OCI-LY1 (cell line): ENCODE measurements around the gene OR3A3.
"Not testable (repeated sequence)": the region's sequence is repeated elsewhere in the genome, so short reads cannot be mapped to it uniquely, and the experiment has no call there.

Experiments
- H2AFZ ChIP-seq: fragments of 200-600 bp; sonication (generic), shearing (Covaris generic); 2 replicates; pipeline ENCODE4 v1.6.0; 2014; ENCODE audit warnings: antibody characterized with exemption, mild to moderate bottlenecking, low read length
- H3F3A ChIP-seq: fragments of 200-600 bp; sonication (generic), shearing (Covaris generic); 2 replicates; pipeline ENCODE4 v1.6.0; 2014; ENCODE audit warnings: mild to moderate bottlenecking, antibody characterized with exemption, low read length, moderate library complexity; ENCODE audit not compliant: insufficient read depth
- H3K27ac ChIP-seq: fragments of 200-600 bp; sonication (generic); 2 replicates; pipeline ENCODE4 v1.5.1; 2014; ENCODE audit warnings: low read length, mixed run types, mild to moderate bottlenecking, low read depth; ENCODE audit not compliant: poor library complexity, severe bottlenecking
- H3K27me3 ChIP-seq: fragments of 200-600 bp; sonication (generic); 2 replicates; pipeline ENCODE4 v1.6.0; 2014; ENCODE audit warnings: antibody characterized with exemption, mild to moderate bottlenecking, low read length, moderate library complexity; ENCODE audit not compliant: insufficient read depth
- H3K36me3 ChIP-seq: fragments of 200-600 bp; sonication (generic); 2 replicates; pipeline ENCODE4 v1.6.1; 2014; ENCODE audit warnings: mild to moderate bottlenecking, antibody characterized with exemption, low read length, moderate library complexity, mixed read lengths; ENCODE audit not compliant: insufficient read depth
- H3K4me1 ChIP-seq: fragments of 200-600 bp; sonication (generic); 2 replicates; pipeline ENCODE4 v1.5.1; 2014; ENCODE audit warnings: mild to moderate bottlenecking, low read length, moderate library complexity; ENCODE audit not compliant: insufficient read depth, severe bottlenecking
- H3K4me2 ChIP-seq: fragments of 200-600 bp; sonication (generic), shearing (Covaris generic); 2 replicates; pipeline ENCODE4 v1.6.1; 2014; ENCODE audit warnings: low read length
- H3K4me3 ChIP-seq: fragments of 200-600 bp; sonication (generic); 2 replicates; pipeline ENCODE4 v1.5.1; 2014; ENCODE audit warnings: low read length, low read depth, mild to moderate bottlenecking, mixed read lengths; ENCODE audit not compliant: poor library complexity, severe bottlenecking
- H3K79me2 ChIP-seq: fragments of 200-600 bp; shearing (Covaris generic); 2 replicates; pipeline ENCODE4 v1.6.1; 2016; ENCODE audit warnings: mixed run types, low read length, mixed read lengths; ENCODE audit not compliant: insufficient read depth
- H3K9ac ChIP-seq: fragments of 200-600 bp; sonication (generic), shearing (Covaris generic); 2 replicates; pipeline ENCODE4 v1.6.1; 2014; ENCODE audit warnings: mild to moderate bottlenecking, low read length, mixed read lengths
- H3K9me2 ChIP-seq: fragments of 200-600 bp; sonication (generic), shearing (Covaris generic); 2 replicates; pipeline ENCODE4 v1.6.1; 2014; ENCODE audit warnings: low read depth, mild to moderate bottlenecking, low read length, mixed read lengths
- H3K9me3 ChIP-seq: fragments of 200-600 bp; shearing (Covaris generic); 2 replicates; pipeline ENCODE4 v1.6.1; 2014; ENCODE audit warnings: low read length, mixed read lengths
- H4K20me1 ChIP-seq: fragments of 200-600 bp; sonication (generic), shearing (Covaris generic); 2 replicates; pipeline ENCODE4 v1.6.0; 2016; ENCODE audit warnings: mild to moderate bottlenecking, low read length; ENCODE audit not compliant: insufficient read depth
- EZH2 ChIP-seq: fragments of 200-600 bp; sonication (generic), shearing (Covaris generic); IDR thresholded peaks from 2 replicates; pipeline ENCODE4 v1.8.0; 2017; ENCODE audit warnings: borderline replicate concordance, mixed run types, mild to moderate bottlenecking, antibody characterized with exemption, low read length, moderate library complexity, mixed read lengths
- TF ChIP-seq, protein P1 (sequence below): fragments of 200-600 bp; sonication (generic), shearing (Covaris generic); IDR thresholded peaks from 2 replicates; pipeline ENCODE4 v1.5.1; 2017; ENCODE audit warnings: mild to moderate bottlenecking, antibody characterized with exemption, low read length, moderate library complexity, mixed read lengths

Gene OR3A3

DNA sequence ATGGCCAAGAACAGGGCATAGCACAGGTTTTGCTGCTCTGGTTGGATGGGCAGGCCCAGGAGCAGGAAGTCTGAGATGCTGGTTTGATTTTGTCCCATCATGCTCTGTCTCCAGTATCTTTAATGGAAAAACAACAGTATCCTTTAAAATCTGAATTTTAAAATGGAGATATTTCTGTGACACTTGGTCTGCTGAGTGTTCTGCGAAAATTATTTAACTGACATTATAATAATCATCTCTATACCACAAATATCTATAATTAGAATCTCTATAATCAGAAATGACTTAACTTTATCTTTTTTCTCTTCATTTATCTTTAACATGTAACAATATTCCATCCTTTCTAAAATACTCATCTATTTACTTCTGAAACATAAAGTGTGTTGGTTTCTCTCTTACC is 12.9 kb upstream of the OR3A3 start, which contains the start of gene OR1E1:
Gene OR1E1 (minus strand): TSS at position 101 of the 400 bp plus-strand sequence. CDS start 0 bp downstream, at position 101.
- Histone ChIP-seq H3F3A (no peaks in the 10 kb centered on the region), H3K9ac (no peak within 1 kb of the TSS), H3K36me3 (no peaks in the 10 kb centered on the region), H3K9me3 (no peaks in the 10 kb centered on the region), H3K4me1 (no peaks in the 10 kb centered on the region), H3K9me2 (no peaks in the 10 kb centered on the region), H3K79me2 (no peaks in the 10 kb centered on the region), H3K4me3 (no peak within 1 kb of the TSS), H3K27me3 (no peaks in the 10 kb centered on the region), H3K4me2 (no peak within 1 kb of the TSS), H3K27ac (no peak within 1 kb of the TSS), H2AFZ (no peak within 1 kb of the TSS), H4K20me1 (no peaks in the 10 kb centered on the region)
- TF ChIP-seq, protein P1, sequence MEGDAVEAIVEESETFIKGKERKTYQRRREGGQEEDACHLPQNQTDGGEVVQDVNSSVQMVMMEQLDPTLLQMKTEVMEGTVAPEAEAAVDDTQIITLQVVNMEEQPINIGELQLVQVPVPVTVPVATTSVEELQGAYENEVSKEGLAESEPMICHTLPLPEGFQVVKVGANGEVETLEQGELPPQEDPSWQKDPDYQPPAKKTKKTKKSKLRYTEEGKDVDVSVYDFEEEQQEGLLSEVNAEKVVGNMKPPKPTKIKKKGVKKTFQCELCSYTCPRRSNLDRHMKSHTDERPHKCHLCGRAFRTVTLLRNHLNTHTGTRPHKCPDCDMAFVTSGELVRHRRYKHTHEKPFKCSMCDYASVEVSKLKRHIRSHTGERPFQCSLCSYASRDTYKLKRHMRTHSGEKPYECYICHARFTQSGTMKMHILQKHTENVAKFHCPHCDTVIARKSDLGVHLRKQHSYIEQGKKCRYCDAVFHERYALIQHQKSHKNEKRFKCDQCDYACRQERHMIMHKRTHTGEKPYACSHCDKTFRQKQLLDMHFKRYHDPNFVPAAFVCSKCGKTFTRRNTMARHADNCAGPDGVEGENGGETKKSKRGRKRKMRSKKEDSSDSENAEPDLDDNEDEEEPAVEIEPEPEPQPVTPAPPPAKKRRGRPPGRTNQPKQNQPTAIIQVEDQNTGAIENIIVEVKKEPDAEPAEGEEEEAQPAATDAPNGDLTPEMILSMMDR: no peak
- no peak for TF ChIP-seq EZH2

DNA sequence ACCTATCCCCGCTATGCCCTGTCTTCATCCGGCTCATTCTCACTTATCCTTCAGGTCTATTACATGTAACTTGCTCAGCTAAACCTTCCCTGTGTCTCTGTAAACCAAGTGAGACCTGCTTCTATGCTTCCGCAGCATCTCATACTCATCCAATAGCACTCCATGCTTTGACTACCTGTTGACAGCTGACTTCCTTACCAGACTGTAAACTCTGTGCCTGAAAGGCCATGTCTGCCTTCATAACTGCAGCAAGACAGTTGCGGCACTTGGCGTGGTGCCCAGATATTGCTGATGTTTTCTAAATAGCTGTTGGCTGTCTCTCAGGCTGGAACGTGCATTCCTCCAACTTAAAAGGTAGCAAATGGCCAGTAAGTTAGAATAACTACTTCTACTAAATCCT is 11.1 kb upstream of the OR3A3 start:
- Histone ChIP-seq H4K20me1 (no peaks in the 10 kb centered on the region), H3K9ac (no peak overlapping the region), H3F3A (no peaks in the 10 kb centered on the region), H3K4me1 (no peaks in the 10 kb centered on the region), H3K4me2 (no peak overlapping the region), H3K27me3 (no peaks in the 10 kb centered on the region), H3K9me2 (no peaks in the 10 kb centered on the region), H3K27ac (no peak overlapping the region), H2AFZ (no peak overlapping the region), H3K9me3 (no peaks in the 10 kb centered on the region), H3K36me3 (no peaks in the 10 kb centered on the region), H3K79me2 (no peaks in the 10 kb centered on the region), H3K4me3 (no peak overlapping the region)
- TF ChIP-seq, protein P1: no peak
- no peak for TF ChIP-seq EZH2

DNA sequence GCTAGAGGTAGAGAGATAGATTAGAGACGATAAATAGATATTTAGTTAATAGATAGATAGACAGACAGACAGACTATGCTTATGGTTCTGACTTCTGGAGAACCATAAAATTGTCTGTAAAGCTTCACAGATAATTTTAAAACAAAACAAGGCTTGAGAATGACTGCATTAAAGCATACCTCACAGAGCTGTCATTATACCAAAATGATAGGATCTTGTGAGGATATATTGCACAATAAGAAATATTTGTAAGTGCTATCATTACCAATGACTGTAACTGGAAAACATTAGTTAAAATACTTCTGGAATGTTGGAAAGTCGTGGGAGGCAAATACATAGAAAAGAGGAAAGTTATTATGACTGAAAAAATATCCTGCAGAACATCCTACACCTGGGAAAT is 9.4 kb upstream of the OR3A3 start:
- H3K4me1 ChIP-seq: no peaks in the 10 kb centered on the region
- no peak overlapping the region for H3K27ac ChIP-seq
- no peaks in the 10 kb centered on the region for H3K79me2 ChIP-seq
- no peaks in the 10 kb centered on the region for H3F3A ChIP-seq
- no peaks in the 10 kb centered on the region for H3K9me3 ChIP-seq
- TF ChIP-seq, protein P1: no peak
- TF ChIP-seq EZH2: no peak
- no peak overlapping the region for H3K9ac ChIP-seq
- no peak overlapping the region for H3K4me3 ChIP-seq
- no peak overlapping the region for H2AFZ ChIP-seq
- no peaks in the 10 kb centered on the region for H3K9me2 ChIP-seq
- H4K20me1 ChIP-seq: no peaks in the 10 kb centered on the region
- H3K27me3 ChIP-seq: no peaks in the 10 kb centered on the region
- H3K4me2 ChIP-seq: no peak overlapping the region
- no peaks in the 10 kb centered on the region for H3K36me3 ChIP-seq

DNA sequence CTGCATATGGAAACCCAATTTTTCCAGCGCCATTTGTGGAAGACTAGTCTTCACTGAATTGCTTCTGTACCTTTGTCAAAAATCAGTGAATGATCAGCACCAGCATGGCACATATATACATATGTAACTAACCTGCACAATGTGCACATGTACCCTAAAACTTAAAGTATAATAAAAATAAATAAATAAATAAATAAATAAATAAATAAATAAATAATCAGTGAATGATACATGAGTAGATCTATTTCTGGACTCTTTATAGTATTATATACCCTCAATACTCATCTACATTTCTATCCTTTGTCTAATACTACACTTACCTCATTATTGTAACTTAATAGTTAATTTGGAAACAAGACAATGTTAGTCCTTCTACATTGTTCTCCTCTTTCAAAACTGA is 7.3 kb upstream of the OR3A3 start:
- H3K27me3 ChIP-seq, H3K4me1 ChIP-seq, H3K9me2 ChIP-seq, H3K4me2 ChIP-seq, H2AFZ ChIP-seq, H3K4me3 ChIP-seq, H3K9me3 ChIP-seq, H4K20me1 ChIP-seq, H3K9ac ChIP-seq, H3F3A ChIP-seq, H3K79me2 ChIP-seq, H3K27ac ChIP-seq, H3K36me3 ChIP-seq: not testable (repeated sequence)

DNA sequence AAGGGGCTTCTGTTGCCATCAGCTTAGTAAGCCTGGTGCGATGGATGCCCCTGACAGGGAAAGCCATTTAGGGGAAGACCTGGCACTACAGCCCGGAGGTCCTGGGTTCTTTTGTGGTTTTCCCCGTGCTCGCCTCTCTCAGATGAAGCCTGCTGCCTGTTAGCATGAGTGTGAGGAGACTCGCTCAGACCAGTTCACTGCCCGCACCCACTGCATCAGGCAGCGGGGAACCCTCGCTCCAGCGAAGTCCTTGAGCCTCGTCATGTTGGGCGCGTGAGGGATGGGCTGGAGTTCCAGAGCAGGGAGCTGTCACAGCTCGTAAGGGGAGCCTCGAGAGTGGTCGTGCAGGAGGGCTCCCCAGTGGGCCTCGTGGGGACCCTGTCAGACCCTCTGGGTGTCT is 1.0 kb downstream of the OR3A3 start:
- not testable (repeated sequence) for H3K4me2 ChIP-seq, H3K79me2 ChIP-seq, H3K9me2 ChIP-seq

More for the DNA sequence above, 1.0 kb downstream of the OR3A3 start:
- not testable (repeated sequence) for H3K27ac ChIP-seq, H3K4me3 ChIP-seq, H3K4me1 ChIP-seq, H4K20me1 ChIP-seq, H3F3A ChIP-seq, H2AFZ ChIP-seq, H3K27me3 ChIP-seq, H3K36me3 ChIP-seq, H3K9ac ChIP-seq, H3K9me3 ChIP-seq
